SK-N-SH (cell line): ENCODE data around the gene TBC1D2B.

Experiments
- CHD2 ChIP-seq: fragments of 150-350 bp; IDR thresholded peaks from 2 replicates; pipeline ENCODE4 v1.6.1; 2018; ENCODE audit warnings: low read length; ENCODE audit not compliant: partially characterized antibody
- GABPA ChIP-seq: IDR thresholded peaks from 2 replicates; pipeline ENCODE4 v1.4.0; 2012; ENCODE audit warnings: low read depth, mild to moderate bottlenecking
- GATA2 ChIP-seq: sonication (generic); formaldehyde crosslinking; IDR thresholded peaks from 2 replicates; pipeline ENCODE4 v1.5.0; 2020; ENCODE audit warnings: mild to moderate bottlenecking, missing genetic modification reagents
- RAD21 ChIP-seq: IDR thresholded peaks from 2 replicates; pipeline ENCODE4 v1.6.1; 2012; ENCODE audit warnings: mild to moderate bottlenecking, low read length
- TF ChIP-seq, protein P1 (sequence below): fragments of 150-350 bp; IDR thresholded peaks from 2 replicates; pipeline ENCODE4 v1.6.1; 2017; ENCODE audit warnings: antibody characterized with exemption, low read length, low read depth, borderline replicate concordance
- TF ChIP-seq, protein P2 (sequence below): fragments of 200-600 bp; sonication (generic); IDR thresholded peaks from 2 replicates; pipeline ENCODE4 v1.6.1; 2017; ENCODE audit warnings: antibody characterized with exemption, mild to moderate bottlenecking, moderate library complexity

DNA sequence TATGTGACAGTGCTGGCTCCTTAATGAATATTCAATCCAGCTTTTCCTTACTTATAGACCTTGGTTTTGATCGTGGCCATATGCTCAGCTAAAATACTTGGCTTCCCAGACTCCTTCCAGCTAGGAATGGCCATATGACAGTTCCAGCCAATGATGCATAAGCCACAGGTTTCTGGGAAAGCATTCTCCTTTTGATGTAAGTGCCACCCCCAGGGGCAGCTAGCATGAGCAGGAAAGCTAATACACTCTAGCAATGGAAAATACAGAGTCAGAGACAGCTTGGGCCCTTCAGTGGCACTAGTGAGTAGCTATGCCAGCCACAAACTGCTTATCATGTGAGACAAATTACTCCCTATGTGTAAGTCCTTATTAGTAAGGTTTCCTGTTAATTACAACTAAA, 26.7 kb downstream of the TBC1D2B start:
- TF ChIP-seq RAD21 (no peak), CHD2 (no peak), GABPA (no peak), GATA2 (CRISPR knock-in tag) (no peak)
- TF ChIP-seq, protein P1, sequence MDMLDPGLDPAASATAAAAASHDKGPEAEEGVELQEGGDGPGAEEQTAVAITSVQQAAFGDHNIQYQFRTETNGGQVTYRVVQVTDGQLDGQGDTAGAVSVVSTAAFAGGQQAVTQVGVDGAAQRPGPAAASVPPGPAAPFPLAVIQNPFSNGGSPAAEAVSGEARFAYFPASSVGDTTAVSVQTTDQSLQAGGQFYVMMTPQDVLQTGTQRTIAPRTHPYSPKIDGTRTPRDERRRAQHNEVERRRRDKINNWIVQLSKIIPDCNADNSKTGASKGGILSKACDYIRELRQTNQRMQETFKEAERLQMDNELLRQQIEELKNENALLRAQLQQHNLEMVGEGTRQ: no peak
- TF ChIP-seq, protein P2, sequence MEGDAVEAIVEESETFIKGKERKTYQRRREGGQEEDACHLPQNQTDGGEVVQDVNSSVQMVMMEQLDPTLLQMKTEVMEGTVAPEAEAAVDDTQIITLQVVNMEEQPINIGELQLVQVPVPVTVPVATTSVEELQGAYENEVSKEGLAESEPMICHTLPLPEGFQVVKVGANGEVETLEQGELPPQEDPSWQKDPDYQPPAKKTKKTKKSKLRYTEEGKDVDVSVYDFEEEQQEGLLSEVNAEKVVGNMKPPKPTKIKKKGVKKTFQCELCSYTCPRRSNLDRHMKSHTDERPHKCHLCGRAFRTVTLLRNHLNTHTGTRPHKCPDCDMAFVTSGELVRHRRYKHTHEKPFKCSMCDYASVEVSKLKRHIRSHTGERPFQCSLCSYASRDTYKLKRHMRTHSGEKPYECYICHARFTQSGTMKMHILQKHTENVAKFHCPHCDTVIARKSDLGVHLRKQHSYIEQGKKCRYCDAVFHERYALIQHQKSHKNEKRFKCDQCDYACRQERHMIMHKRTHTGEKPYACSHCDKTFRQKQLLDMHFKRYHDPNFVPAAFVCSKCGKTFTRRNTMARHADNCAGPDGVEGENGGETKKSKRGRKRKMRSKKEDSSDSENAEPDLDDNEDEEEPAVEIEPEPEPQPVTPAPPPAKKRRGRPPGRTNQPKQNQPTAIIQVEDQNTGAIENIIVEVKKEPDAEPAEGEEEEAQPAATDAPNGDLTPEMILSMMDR: no peak
